Cardiac muscle cell (in vitro differentiated cells and primary cell): ENCODE data around the gene SEPTIN12. TPM values are rescaled to one million over a fixed set of nuclear protein-coding genes. Genes with fewer than 3 reads are reported as not detected.
"Not testable (repeated sequence)": the region's sequence is repeated elsewhere in the genome, so short reads cannot be mapped to it uniquely, and the experiment has no call there.

ENCODE experiments used
- DNase-seq, 2 donors: peaks; one replicate each; pipeline versions ENCODE4 v3.0.0 to v3.0.0-alpha.2; 2010 to 2017; ENCODE audit warnings: low read depth in 1 of 2, low spot score in 1 of 2
- H3K27ac ChIP-seq: fragments of 200-600 bp; sonication (generic); 2 replicates; pipeline ENCODE4 v1.5.1; 2016
- H3K27me3 ChIP-seq: fragments of 200-600 bp; sonication (generic); 2 replicates; pipeline ENCODE4 v1.6.0; 2016; ENCODE audit warnings: control low read depth
- H3K36me3 ChIP-seq: fragments of 200-600 bp; sonication (generic); 2 replicates; pipeline ENCODE4 v1.5.1; 2016; ENCODE audit warnings: control low read depth
- H3K4me1 ChIP-seq: fragments of 200-600 bp; sonication (generic); 2 replicates; pipeline ENCODE4 v1.8.1; 2017; ENCODE audit warnings: low read depth, mild to moderate bottlenecking, mixed run types
- H3K4me3 ChIP-seq: fragments of 200-600 bp; sonication (generic); 2 replicates; pipeline ENCODE4 v1.5.1; 2016; ENCODE audit warnings: mild to moderate bottlenecking
- H3K9me3 ChIP-seq: fragments of 200-600 bp; sonication (generic); 2 replicates; pipeline ENCODE4 v1.5.1; 2017; ENCODE audit warnings: low read depth, mild to moderate bottlenecking, control low read depth
- CTCF ChIP-seq: IDR thresholded peaks from 2 replicates; pipeline ENCODE4 v1.5.1; 2012; ENCODE audit warnings: low read depth, mild to moderate bottlenecking, low read length
- polyA plus RNA-seq: library from polyadenylated mRNA; unstranded; fragments of >200 nt; fragmentation: Nextera tagmentation; extraction: Ambion mirVana; gene quantifications from 2 replicates; pipeline ENCODE4 v1.2.1, GENCODE V29; 2016
- total RNA-seq: library from RNA; depleted of rRNA; stranded (reverse); fragments of >200 nt; gene quantifications from 2 replicates; pipeline ENCODE4 v1.2.3, GENCODE V29; 2016

The SEPTIN12 gene
- total and polyA plus RNA-seq, 2 experiments from 2014 or later: 2.9 to 7.3 TPM

GRCh38 chr16:4745274-4745569, 42.9 kb downstream of the SEPTIN12 start:
- no peak for TF ChIP-seq CTCF
- no peak overlapping the region for H3K27ac ChIP-seq
- no peaks in the 10 kb centered on the region for H3K9me3 ChIP-seq
- H3K4me3 ChIP-seq: no peak overlapping the region
- DNase-seq: no peak
- no peaks in the 10 kb centered on the region for H3K4me1 ChIP-seq
- H3K27me3 ChIP-seq: no peaks in the 10 kb centered on the region
- no peaks in the 10 kb centered on the region for H3K36me3 ChIP-seq

GRCh38 chr16:4744555-4745273, 43.4 kb downstream of the SEPTIN12 start:
- Histone ChIP-seq H3K27ac (no peak overlapping the region), H3K36me3 (no peaks in the 10 kb centered on the region), H3K9me3 (no peaks in the 10 kb centered on the region), H3K27me3 (no peaks in the 10 kb centered on the region), H3K4me1 (no peaks in the 10 kb centered on the region), H3K4me3 (no peak overlapping the region)
- no peak for DNase-seq
- no peak for TF ChIP-seq CTCF

- H3K4me1 ChIP-seq: no peaks in the 10 kb centered on the region
- H3K9me3 ChIP-seq: no peaks in the 10 kb centered on the region
- no peaks in the 10 kb centered on the region for H3K36me3 ChIP-seq
- H3K4me3 ChIP-seq: no peak overlapping the region
- no peak for DNase-seq
- H3K27me3 ChIP-seq: no peaks in the 10 kb centered on the region
- H3K27ac ChIP-seq: no peak overlapping the region
- no peak for TF ChIP-seq CTCF
These were observed 44.8 kb downstream of the SEPTIN12 start for GRCh38 chr16:4743226-4743878.

- H3K9me3 ChIP-seq, H3K36me3 ChIP-seq, H3K4me3 ChIP-seq, H3K27me3 ChIP-seq, DNase-seq, H3K4me1 ChIP-seq, H3K27ac ChIP-seq: not testable (repeated sequence)
These were observed 49.8 kb downstream of the SEPTIN12 start for GRCh38 chr16:4738370-4738769.

GRCh38 chr16:4737545-4737944, 50.6 kb downstream of the SEPTIN12 start:
- DNase-seq: no peak
- H3K4me3 ChIP-seq: no peak overlapping the region
- no peak for TF ChIP-seq CTCF
- H3K27ac ChIP-seq: no peak overlapping the region
- no peaks in the 10 kb centered on the region for H3K4me1 ChIP-seq
- H3K36me3 ChIP-seq: no peaks in the 10 kb centered on the region
- no peaks in the 10 kb centered on the region for H3K27me3 ChIP-seq
- no peaks in the 10 kb centered on the region for H3K9me3 ChIP-seq

- Histone ChIP-seq H3K27ac (no peak overlapping the region), H3K4me3 (no peak overlapping the region), H3K9me3 (no peaks in the 10 kb centered on the region), H3K36me3 (no peaks in the 10 kb centered on the region), H3K4me1 (no peaks in the 10 kb centered on the region), H3K27me3 (no peaks in the 10 kb centered on the region)
- no peak for DNase-seq
- no peak for TF ChIP-seq CTCF
These were observed 51.6 kb downstream of the SEPTIN12 start for GRCh38 chr16:4736546-4736945.
